ENCODE data around the gene SEC61A2. TPM values are rescaled to one million over a fixed set of nuclear protein-coding genes. Genes with fewer than 3 reads are reported as not detected.

The SEC61A2 gene
- total and polyA plus RNA-seq, 2 donors (not counting 3 experiments of a cell fraction or from before 2014, with no cell fraction given): 7.3 to 7.5 TPM

- BruUV-seq (replicated peaks): no TSS peak
- H3K9ac ChIP-seq (replicated peaks; ENCODE audit: extremely low read depth, insufficient read depth, low read length): no peak overlapping the region
- H3K4me2 ChIP-seq (ENCODE audit: insufficient read depth, low read length): peak overlapping the region; percentile 62
- intact Hi-C loops (cut with micrococcal nuclease): loop anchor here (1.0 kb wide), 1 partner anchor 34 kb away; no protein-coding TSS in a partner anchor
- TF ChIP-seq CTCF (IDR thresholded peaks at IDR 0.05; ENCODE audit: extremely low read depth in 1 of 2, insufficient read depth in 1 of 2, low read depth in 1 of 2, low read length in 2 of 2): no peak
- TF ChIP-seq MYC (IDR thresholded peaks at IDR 0.05; ENCODE audit: low read depth, low read length): no peak
- no peak for TF ChIP-seq GATA2 (IDR thresholded peaks at IDR 0.05; ENCODE audit: insufficient read depth, insufficient read length, low read depth, low read length)
- peak; percentile 51 for TF ChIP-seq POLR2AphosphoS5 (IDR thresholded peaks at IDR 0.05; ENCODE audit: insufficient read depth, low read depth, low read length)
- no peak for TF ChIP-seq MAX (IDR thresholded peaks at IDR 0.05; ENCODE audit: insufficient read depth, insufficient read length)
- TF ChIP-seq FOS (IDR thresholded peaks at IDR 0.05; ENCODE audit: borderline replicate concordance, insufficient read depth, low read length): peak; percentile 77
- TF ChIP-seq JUN (IDR thresholded peaks at IDR 0.05; ENCODE audit: borderline replicate concordance, insufficient read depth, insufficient read length, low read depth): peak; percentile 74
- no peak for TF ChIP-seq EZH2 (IDR thresholded peaks at IDR 0.05; ENCODE audit: borderline replicate concordance, low read depth, low read length, severe bottlenecking)
- no peak for TF ChIP-seq POLR2A (IDR thresholded peaks at IDR 0.05; ENCODE audit: low read depth, low read length)
- H4K20me1 ChIP-seq (replicated peaks; ENCODE audit: control insufficient read depth, extremely low read depth, insufficient read depth, low read length): no peaks in the 10 kb centered on the region
- H3K4me3 ChIP-seq (replicated peaks in 1 of 3; ENCODE audit: insufficient read depth in 1 of 3, low read depth in 1 of 3, low read length in 3 of 3): no peak overlapping the region
- no peaks in the 10 kb centered on the region for H3K9me1 ChIP-seq (replicated peaks; ENCODE audit: control insufficient read depth, extremely low read depth, insufficient read depth, low read length)
- POLR2A ChIA-PET: no interaction called here
- peaks cover 15% of the 10 kb centered on the region for H3K4me1 ChIP-seq (ENCODE audit: control insufficient read depth, extremely low read depth, insufficient read depth, low read length)
- CTCF ChIA-PET: interaction anchor here (1.0 kb wide), 1 partner anchor 10 kb away, joined by 7 read pairs; the partner anchor contains the start of genes CDC123 and NUDT5
- H3K27ac ChIP-seq (ENCODE audit: insufficient read depth, low read depth, low read length): peak overlapping the region; percentile 46
- H2AFZ ChIP-seq (ENCODE audit: low read depth, low read length): no peak overlapping the region
- FAIRE-seq: peak; percentile 90
- no peaks in the 10 kb centered on the region for H3K9me3 ChIP-seq (replicated peaks; ENCODE audit: control insufficient read depth, insufficient read depth, low read length)
- peaks cover 26% of the 10 kb centered on the region for H3K79me2 ChIP-seq (ENCODE audit: control insufficient read depth, insufficient read depth, low read length)
- peak; percentile 46 for DNase-seq (ENCODE audit: low read depth, low spot score)
- dilution Hi-C loops (cut with MboI; ENCODE audit: extremely low pct_ligation_motif_present, low sequenced_read_pairs): no loop called here
- H3K36me3 ChIP-seq (ENCODE audit: control insufficient read depth in 2 of 2, extremely low read depth in 1 of 2, insufficient read depth in 2 of 2, low read length in 2 of 2): peaks cover 0 to 8% of the 10 kb centered on the region in 2 experiments
- no peaks in the 10 kb centered on the region for H3K27me3 ChIP-seq (ENCODE audit: control insufficient read depth in 2 of 2, insufficient read depth in 2 of 2, low read length in 2 of 2)
These were observed 56.8 kb downstream of the SEC61A2 start for GRCh38 chr10:12186323-12186722.

All from endothelial cell of umbilical vein (primary cell).